ENCODE data around the gene THRA.

The THRA gene

GRCh38 chr17:40062329-40063186, at the start of gene THRA:
TSS of gene THRA (plus strand) at chr17:40062965. CDS start at chr17:40074489, 11,524 bp downstream.
- DNase-seq (ENCODE audit: extremely low read depth in 1 of 2, low read depth in 1 of 2), result peak in 1 of 2 donors; percentile 59

GRCh38 chr17:40014375-40014980, 48.3 kb upstream of the THRA start:
- DNase-seq (ENCODE audit: extremely low read depth in 1 of 2, low read depth in 1 of 2), result no peak

- no peak for DNase-seq (ENCODE audit: extremely low read depth in 1 of 2, low read depth in 1 of 2)
These were observed 47.5 kb upstream of the THRA start, which contains the start of gene CSF3 for GRCh38 chr17:40015005-40015997. TSS of gene CSF3 (plus strand) at chr17:40015440. CDS start at chr17:40015475, 35 bp downstream.

GRCh38 chr17:40015998-40016985, 46.5 kb upstream of the THRA start:
- no peak for DNase-seq (ENCODE audit: extremely low read depth in 1 of 2, low read depth in 1 of 2)

GRCh38 chr17:40017422-40018080, 45.2 kb upstream of the THRA start:
- DNase-seq (ENCODE audit: extremely low read depth in 1 of 2, low read depth in 1 of 2), result no peak

GRCh38 chr17:40018211-40019121, 44.3 kb upstream of the THRA start:
- no peak for DNase-seq (ENCODE audit: extremely low read depth in 1 of 2, low read depth in 1 of 2)

- no peak for DNase-seq (ENCODE audit: extremely low read depth in 1 of 2, low read depth in 1 of 2)
These were observed 43.4 kb upstream of the THRA start for GRCh38 chr17:40019140-40019991.

GRCh38 chr17:40020146-40020545, 42.6 kb upstream of the THRA start:
- no peak for DNase-seq (ENCODE audit: extremely low read depth in 1 of 2, low read depth in 1 of 2)

GRCh38 chr17:40021451-40021971, 41.3 kb upstream of the THRA start:
- no peak for DNase-seq (ENCODE audit: extremely low read depth in 1 of 2, low read depth in 1 of 2)

GRCh38 chr17:40022497-40022896, 40.3 kb upstream of the THRA start:
- DNase-seq (ENCODE audit: extremely low read depth in 1 of 2, low read depth in 1 of 2), result no peak

- no peak for DNase-seq (ENCODE audit: extremely low read depth in 1 of 2, low read depth in 1 of 2)
These were observed 39.7 kb upstream of the THRA start for GRCh38 chr17:40022961-40023541.

GRCh38 chr17:40023590-40024292, 39.0 kb upstream of the THRA start:
- no peak for DNase-seq (ENCODE audit: extremely low read depth in 1 of 2, low read depth in 1 of 2)

GRCh38 chr17:40024901-40025300, 37.9 kb upstream of the THRA start:
- DNase-seq (ENCODE audit: extremely low read depth in 1 of 2, low read depth in 1 of 2), result no peak

- no peak for DNase-seq (ENCODE audit: extremely low read depth in 1 of 2, low read depth in 1 of 2)
These were observed 37.2 kb upstream of the THRA start for GRCh38 chr17:40025559-40025958.

GRCh38 chr17:40025991-40026815, 36.6 kb upstream of the THRA start:
- no peak for DNase-seq (ENCODE audit: extremely low read depth in 1 of 2, low read depth in 1 of 2)

Measured in activated CD8-positive, alpha-beta memory T cell treated with anti-CD3 and anti-CD28 coated beads for 1 hour (primary cell).